GM19043 (cell line): Measurements from ENCODE around the gene MARCHF3.
"Not testable (repeated sequence)": the region's sequence is repeated elsewhere in the genome, so short reads cannot be mapped to it uniquely, and the experiment has no call there.

Source experiments
- ATAC-seq: cut with Tn5 transposase; IDR thresholded peaks from one replicate; pipeline ENCODE4 v1.9.1; 2021; ENCODE audit warnings: low read depth; ENCODE audit not compliant: unreplicated experiment

The MARCHF3 gene

GRCh38 chr5:127014573-127014972 lies 15.8 kb downstream of the MARCHF3 start:
- peak; percentile 36 for ATAC-seq

- no peak for ATAC-seq
Measured at GRCh38 chr5:127013407-127013806, 17.0 kb downstream of the MARCHF3 start.

- no peak for ATAC-seq
Measured at GRCh38 chr5:127012916-127013315, 17.4 kb downstream of the MARCHF3 start.

- peak; percentile 64 for ATAC-seq
Measured at GRCh38 chr5:127011961-127012644, 18.3 kb downstream of the MARCHF3 start.

GRCh38 chr5:127011153-127011552 lies 19.2 kb downstream of the MARCHF3 start:
- no peak for ATAC-seq

GRCh38 chr5:127010362-127010761 lies 20.0 kb downstream of the MARCHF3 start:
- ATAC-seq: no peak

GRCh38 chr5:127009784-127010183 lies 20.6 kb downstream of the MARCHF3 start:
- no peak for ATAC-seq

- no peak for ATAC-seq
Measured at GRCh38 chr5:127008300-127008975, 21.9 kb downstream of the MARCHF3 start.

- no peak for ATAC-seq
Measured at GRCh38 chr5:127007522-127007921, 22.8 kb downstream of the MARCHF3 start.

- no peak for ATAC-seq
Measured at GRCh38 chr5:127006744-127007143, 23.6 kb downstream of the MARCHF3 start.

- not testable (repeated sequence) for ATAC-seq
Measured at GRCh38 chr5:127005282-127005681, 25.1 kb downstream of the MARCHF3 start.

GRCh38 chr5:127004721-127005120 lies 25.6 kb downstream of the MARCHF3 start:
- no peak for ATAC-seq

- ATAC-seq: no peak
Measured at GRCh38 chr5:127003798-127004495, 26.4 kb downstream of the MARCHF3 start.

GRCh38 chr5:127002390-127002789 lies 28.0 kb downstream of the MARCHF3 start:
- ATAC-seq: no peak

GRCh38 chr5:127001621-127002296 lies 28.6 kb downstream of the MARCHF3 start:
- ATAC-seq: no peak

GRCh38 chr5:126998895-126999570 lies 31.3 kb downstream of the MARCHF3 start:
- ATAC-seq: no peak

GRCh38 chr5:126998201-126998631 lies 32.1 kb downstream of the MARCHF3 start:
- peak; percentile 86 for ATAC-seq

GRCh38 chr5:126995689-126996088 lies 34.7 kb downstream of the MARCHF3 start:
- ATAC-seq: no peak

GRCh38 chr5:126995039-126995438 lies 35.3 kb downstream of the MARCHF3 start:
- no peak for ATAC-seq

- ATAC-seq: no peak
Measured at GRCh38 chr5:126994485-126994884, 35.9 kb downstream of the MARCHF3 start.
